HG03135 (cell line): ENCODE measurements around the gene PCDHGA5.
"Not testable (repeated sequence)": the region's sequence is repeated elsewhere in the genome, so short reads cannot be mapped to it uniquely, and the experiment has no call there.

Experiments
- ATAC-seq: cut with Tn5 transposase; IDR thresholded peaks from one replicate; pipeline ENCODE4 v1.9.1; 2021; ENCODE audit warnings: mild to moderate bottlenecking, moderate library complexity; ENCODE audit not compliant: unreplicated experiment

The PCDHGA5 gene

DNA sequence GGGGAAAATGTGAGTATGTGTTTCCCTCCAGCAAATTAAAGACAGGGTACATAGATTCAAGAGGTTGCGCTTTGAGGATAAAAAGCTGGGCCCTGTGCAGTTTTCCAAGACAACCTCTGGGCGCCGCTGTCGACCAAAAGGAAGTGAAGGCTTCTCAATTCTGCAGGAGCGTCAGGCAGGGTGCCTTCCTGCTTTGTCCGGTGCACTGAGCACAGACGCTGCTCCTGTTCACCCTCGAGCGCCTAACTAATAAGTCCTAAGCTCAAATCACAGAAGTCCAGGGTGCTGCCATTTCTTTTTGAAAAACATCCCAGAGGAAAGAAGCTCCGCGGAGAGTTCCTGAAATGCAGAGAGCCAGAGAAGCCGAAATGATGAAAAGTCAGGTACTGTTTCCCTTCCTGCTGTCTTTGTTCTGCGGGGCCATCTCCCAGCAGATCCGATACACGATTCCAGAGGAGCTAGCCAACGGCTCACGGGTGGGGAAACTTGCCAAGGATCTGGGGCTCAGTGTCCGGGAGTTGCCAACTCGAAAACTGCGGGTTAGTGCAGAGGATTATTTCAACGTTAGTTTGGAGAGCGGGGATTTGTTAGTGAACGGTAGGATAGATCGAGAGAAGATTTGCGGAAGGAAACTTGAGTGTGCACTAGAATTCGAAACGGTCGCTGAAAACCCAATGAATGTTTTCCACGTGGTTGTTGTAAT, 13.9 kb upstream of the PCDHGA5 start, which contains the start of gene PCDHGB1:
Gene PCDHGB1 (plus strand): TSS at position 183 of the 703 bp plus-strand sequence. CDS start 162 bp downstream, at position 345.
- no peak for ATAC-seq

GRCh38 chr5:141351591-141351990, 12.4 kb upstream of the PCDHGA5 start:
- no peak for ATAC-seq

- ATAC-seq = no peak
These were observed 9.0 kb upstream of the PCDHGA5 start, which contains the start of gene PCDHGA4 for GRCh38 chr5:141354900-141355469. Gene PCDHGA4 (plus strand): TSS chr5:141355021. CDS start chr5:141355108, 87 bp downstream.

- ATAC-seq = no peak
These were observed 8.3 kb upstream of the PCDHGA5 start for GRCh38 chr5:141355641-141356040.

DNA sequence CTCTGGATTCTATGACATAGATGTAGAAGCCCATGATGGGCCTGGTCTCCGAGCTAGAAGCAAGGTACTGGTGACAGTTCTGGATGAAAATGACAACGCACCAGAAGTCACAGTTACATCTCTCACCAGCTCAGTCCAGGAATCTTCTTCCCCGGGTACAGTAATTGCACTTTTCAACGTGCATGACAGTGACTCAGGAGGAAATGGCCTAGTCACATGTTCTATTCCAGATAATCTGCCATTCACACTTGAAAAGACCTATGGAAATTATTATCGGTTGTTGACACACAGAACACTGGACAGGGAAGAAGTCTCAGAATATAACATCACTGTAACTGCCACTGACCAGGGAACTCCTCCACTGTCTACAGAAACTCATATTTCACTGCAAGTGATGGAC, 7.8 kb upstream of the PCDHGA5 start:
- ATAC-seq = no peak

- ATAC-seq = no peak
These were observed 7.0 kb upstream of the PCDHGA5 start for GRCh38 chr5:141356950-141357349.

GRCh38 chr5:141359790-141360426, 4.1 kb upstream of the PCDHGA5 start, which contains the start of gene PCDHGB2:
Gene PCDHGB2 (plus strand): TSS chr5:141359994. CDS start chr5:141360136, 142 bp downstream.
- ATAC-seq = no peak

DNA sequence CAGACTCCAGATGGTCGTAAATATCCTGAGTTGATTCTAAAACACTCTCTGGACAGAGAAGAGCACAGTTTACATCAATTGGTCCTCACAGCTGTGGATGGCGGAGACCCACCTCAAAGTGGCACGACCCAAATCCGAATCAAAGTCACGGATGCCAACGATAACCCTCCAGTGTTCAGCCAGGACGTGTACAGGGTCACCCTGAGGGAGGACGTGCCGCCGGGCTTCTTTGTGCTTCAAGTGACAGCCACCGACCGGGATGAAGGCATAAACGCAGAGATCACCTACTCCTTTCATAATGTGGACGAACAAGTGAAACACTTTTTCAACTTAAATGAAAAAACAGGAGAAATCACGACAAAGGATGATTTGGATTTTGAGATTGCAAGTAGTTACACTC, 3.3 kb upstream of the PCDHGA5 start:
- ATAC-seq = no peak

DNA sequence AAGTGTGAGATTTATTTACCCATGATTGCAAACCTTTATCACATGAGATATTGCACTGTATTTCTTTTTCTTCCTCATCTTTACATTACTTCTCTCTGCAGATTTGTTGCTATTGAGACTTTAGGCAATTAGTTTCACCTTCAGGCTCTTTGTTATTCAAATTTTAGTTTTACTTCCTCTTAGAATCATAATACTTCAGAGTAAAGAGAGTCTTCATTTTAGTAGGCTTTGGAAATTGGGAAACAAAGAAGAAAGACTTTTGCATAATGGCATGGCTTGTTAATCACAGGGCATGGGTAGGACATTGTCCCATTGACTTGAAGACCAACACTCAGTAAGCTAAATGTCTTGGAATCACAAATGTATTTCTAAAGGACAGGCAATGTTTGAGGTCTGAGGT, 1.2 kb upstream of the PCDHGA5 start:
- no peak for ATAC-seq

DNA sequence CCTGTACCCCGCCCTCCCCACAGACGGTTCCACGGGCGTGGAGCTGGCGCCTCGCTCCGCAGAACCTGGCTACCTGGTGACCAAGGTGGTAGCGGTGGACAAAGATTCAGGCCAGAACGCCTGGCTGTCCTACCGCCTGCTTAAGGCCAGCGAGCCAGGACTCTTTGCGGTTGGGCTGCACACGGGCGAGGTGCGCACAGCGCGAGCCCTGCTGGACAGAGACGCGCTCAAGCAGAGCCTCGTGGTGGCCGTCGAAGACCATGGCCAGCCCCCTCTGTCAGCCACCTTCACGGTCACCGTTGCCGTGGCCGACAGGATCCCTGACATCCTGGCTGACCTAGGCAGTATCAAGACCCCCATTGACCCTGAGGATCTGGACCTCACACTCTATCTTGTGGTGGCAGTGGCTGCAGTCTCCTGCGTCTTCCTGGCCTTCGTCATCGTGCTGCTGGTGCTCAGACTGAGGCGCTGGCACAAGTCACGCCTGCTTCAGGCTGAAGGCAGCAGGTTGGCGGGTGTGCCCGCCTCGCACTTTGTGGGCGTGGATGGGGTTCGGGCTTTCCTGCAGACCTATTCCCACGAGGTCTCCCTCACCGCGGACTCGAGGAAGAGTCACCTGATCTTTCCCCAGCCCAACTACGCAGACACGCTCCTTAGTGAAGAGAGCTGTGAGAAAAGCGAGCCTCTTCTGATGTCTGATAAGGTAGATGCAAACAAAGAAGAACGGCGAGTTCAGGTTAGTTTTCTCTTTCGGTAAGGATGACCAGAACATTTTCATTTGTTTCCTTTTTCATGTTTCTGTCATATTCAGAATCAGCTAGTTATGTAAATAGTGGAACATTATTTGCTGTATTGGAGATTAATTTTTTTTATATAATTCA, 2.3 kb downstream of the PCDHGA5 start:
- ATAC-seq = no peak

DNA sequence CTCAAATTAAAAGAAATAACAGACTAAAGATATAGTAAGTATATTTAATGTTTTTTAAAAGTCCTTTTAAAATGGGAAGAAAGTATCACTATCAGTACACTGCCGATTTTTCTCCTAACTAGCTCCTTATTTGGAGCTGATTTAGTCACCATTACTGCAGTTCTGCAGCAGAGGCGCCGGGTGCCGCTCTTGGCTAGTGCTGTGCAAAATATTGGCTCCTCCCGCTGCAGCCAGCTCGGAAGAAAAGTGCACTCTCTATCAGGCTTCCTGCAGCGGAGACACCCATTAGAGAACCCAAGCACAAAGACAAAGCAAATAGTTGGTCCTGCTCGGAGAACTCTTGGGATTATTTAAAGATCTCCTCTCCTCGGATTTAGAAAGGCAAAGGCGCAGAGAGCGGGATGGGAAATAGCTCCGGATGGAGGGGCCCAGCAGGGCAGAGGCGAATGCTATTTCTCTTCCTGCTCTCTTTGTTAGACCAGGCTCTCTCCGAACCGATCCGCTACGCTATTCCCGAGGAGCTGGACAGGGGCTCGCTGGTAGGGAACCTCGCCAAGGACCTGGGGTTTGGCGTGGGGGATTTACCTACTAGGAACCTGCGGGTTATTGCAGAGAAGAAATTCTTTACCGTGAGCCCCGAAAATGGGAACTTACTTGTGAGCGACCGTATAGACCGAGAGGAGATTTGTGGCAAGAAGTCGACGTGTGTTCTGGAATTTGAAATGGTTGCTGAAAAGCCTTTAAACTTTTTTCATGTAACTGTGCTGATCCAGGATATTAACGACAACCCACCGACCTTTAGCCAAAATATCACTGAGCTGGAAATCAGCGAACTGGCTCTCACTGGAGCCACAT, 6.3 kb downstream of the PCDHGA5 start, which contains the start of gene PCDHGB3:
Gene PCDHGB3 (plus strand): TSS at position 249 of the 855 bp plus-strand sequence. CDS start 153 bp downstream, at position 402.
- peak; percentile 75 for ATAC-seq

GRCh38 chr5:141371572-141372475, 7.9 kb downstream of the PCDHGA5 start:
- no peak for ATAC-seq

- no peak for ATAC-seq
These were observed 9.8 kb downstream of the PCDHGA5 start, which contains the start of gene PCDHGA6 for GRCh38 chr5:141373673-141374317. Gene PCDHGA6 (plus strand): TSS chr5:141373891. CDS start chr5:141374084, 193 bp downstream.

GRCh38 chr5:141374627-141375026, 10.7 kb downstream of the PCDHGA5 start:
- no peak for ATAC-seq

GRCh38 chr5:141375444-141376155, 11.6 kb downstream of the PCDHGA5 start:
- ATAC-seq = not testable (repeated sequence)

GRCh38 chr5:141382469-141383294, 18.7 kb downstream of the PCDHGA5 start, which contains the start of gene PCDHGA7:
Gene PCDHGA7 (plus strand): TSS chr5:141382742. CDS start chr5:141382900, 158 bp downstream.
- no peak for ATAC-seq
